Measurements from ENCODE around the gene PABPN1.
A peak's percentile ranks its signal among the peaks of the same experiment; 100 is the strongest.
"Not testable (repeated sequence)": the region's sequence is repeated elsewhere in the genome, so short reads cannot be mapped to it uniquely, and the experiment has no call there.

Gene PABPN1

GRCh38 chr14:23319746-23320583, 1.3 kb upstream of the PABPN1 start:
- peak overlapping the region; percentile 43 for H3K4me3 ChIP-seq (ENCODE audit: low read depth, low read length)
- TF ChIP-seq CTCF (IDR thresholded peaks at IDR 0.05; ENCODE audit: borderline replicate concordance, insufficient read depth, low read depth, low read length): no peak

GRCh38 chr14:23321572-23322547, 603 bp downstream of the PABPN1 start:
- H3K4me3 ChIP-seq (ENCODE audit: low read depth, low read length): peak overlapping the region; percentile 54
- no peak for TF ChIP-seq CTCF (IDR thresholded peaks at IDR 0.05; ENCODE audit: borderline replicate concordance, insufficient read depth, low read depth, low read length)

GRCh38 chr14:23322568-23323517, 1.6 kb downstream of the PABPN1 start:
- no peak for TF ChIP-seq CTCF (IDR thresholded peaks at IDR 0.05; ENCODE audit: borderline replicate concordance, insufficient read depth, low read depth, low read length)
- H3K4me3 ChIP-seq (ENCODE audit: low read depth, low read length): peak overlapping the region; percentile 54

GRCh38 chr14:23323838-23324454, 2.7 kb downstream of the PABPN1 start:
- H3K4me3 ChIP-seq (ENCODE audit: low read depth, low read length): no peak overlapping the region
- TF ChIP-seq CTCF (IDR thresholded peaks at IDR 0.05; ENCODE audit: borderline replicate concordance, insufficient read depth, low read depth, low read length): no peak

GRCh38 chr14:23324455-23324846, 3.2 kb downstream of the PABPN1 start:
- H3K4me3 ChIP-seq (ENCODE audit: low read depth, low read length): no peak overlapping the region
- no peak for TF ChIP-seq CTCF (IDR thresholded peaks at IDR 0.05; ENCODE audit: borderline replicate concordance, insufficient read depth, low read depth, low read length)

GRCh38 chr14:23324993-23325392, 3.7 kb downstream of the PABPN1 start:
- no peak overlapping the region for H3K4me3 ChIP-seq (ENCODE audit: low read depth, low read length)

GRCh38 chr14:23325746-23326145, 4.5 kb downstream of the PABPN1 start:
- not testable (repeated sequence) for H3K4me3 ChIP-seq (ENCODE audit: low read depth, low read length)

More at GRCh38 chr14:23324993-23325392, 3.7 kb downstream of the PABPN1 start:
- no peak for TF ChIP-seq CTCF (IDR thresholded peaks at IDR 0.05; ENCODE audit: borderline replicate concordance, insufficient read depth, low read depth, low read length)

Measured in GM12875 (cell line).